Esophagus squamous epithelium (tissue), 4 donors: ENCODE measurements around the gene RINL.

Experiments used
- CTCF ChIP-seq, 6 experiments: fragments of 450-650 bp in 4 of 6; fragments of 200-600 bp in 2 of 6; sonication (generic) in 2 of 6; IDR thresholded peaks; one replicate each; pipeline ENCODE4 v1.5.1; 2016 to 2019; ENCODE audit warnings: antibody characterized with exemption in 6 of 6, mild to moderate bottlenecking in 4 of 6, moderate library complexity in 4 of 6
- POLR2A ChIP-seq, 4 donors: fragments of 450-650 bp; IDR thresholded peaks; one replicate each; pipeline ENCODE4 v1.6.1; 2017; ENCODE audit warnings: antibody characterized with exemption in 4 of 4, mild to moderate bottlenecking in 4 of 4, moderate library complexity in 3 of 4

- TF ChIP-seq POLR2A (IDR thresholded peaks at IDR 0.05): no peak
- TF ChIP-seq CTCF (IDR thresholded peaks at IDR 0.05): no peak
Observed at GRCh38 chr19:38921420-38922274, 43.6 kb upstream of the RINL start.
